H1 (cell line): Measurements from ENCODE around the gene BSDC1.

Experiments used
- BRCA1 ChIP-seq: IDR thresholded peaks from 2 replicates; pipeline ENCODE4 v1.6.1; 2012; ENCODE audit warnings: low read depth, low read length, improper control_type of control experiment
- CEBPB ChIP-seq: IDR thresholded peaks from 2 replicates; pipeline ENCODE4 v1.6.1; 2012; ENCODE audit warnings: low read depth, low read length
- CHD2 ChIP-seq: IDR thresholded peaks from 2 replicates; pipeline ENCODE4 v1.6.1; 2012; ENCODE audit warnings: low read length, improper control_type of control experiment
- CREB1 ChIP-seq: IDR thresholded peaks from 2 replicates; pipeline ENCODE4 v1.6.1; 2012; ENCODE audit warnings: inconsistent platforms
- EP300 ChIP-seq, 2 experiments: IDR thresholded peaks; 1 replicate in 1 of 2; 2 replicates in 1 of 2; pipeline ENCODE4 v1.6.1; 2011 to 2012; ENCODE audit warnings: low read depth in 2 of 2, low read length in 2 of 2, mild to moderate bottlenecking in 2 of 2, borderline replicate concordance in 1 of 2, inconsistent platforms in 1 of 2, moderate library complexity in 1 of 2
- MAFK ChIP-seq: IDR thresholded peaks from 2 replicates; pipeline ENCODE4 v1.6.1; 2012; ENCODE audit warnings: low read depth, mild to moderate bottlenecking, improper control_type of control experiment, low read length
- POLR2A ChIP-seq, 2 experiments: IDR thresholded peaks; 1 replicate in 1 of 2; 2 replicates in 1 of 2; pipeline ENCODE4 v1.6.1; 2011; ENCODE audit warnings: low read depth in 2 of 2, low read length in 2 of 2, mild to moderate bottlenecking in 2 of 2; ENCODE audit errors: control extremely low read depth in 1 of 2
- POLR2AphosphoS5 ChIP-seq: IDR thresholded peaks from 2 replicates; pipeline ENCODE4 v1.6.1; 2011; ENCODE audit warnings: low read depth, low read length
- SP1 ChIP-seq: IDR thresholded peaks from 2 replicates; pipeline ENCODE4 v1.6.1; 2011; ENCODE audit warnings: low read depth, low read length
- TAF1 ChIP-seq: IDR thresholded peaks from 2 replicates; pipeline ENCODE4 v1.6.1; 2011; ENCODE audit warnings: mild to moderate bottlenecking, low read depth, low read length
- TF ChIP-seq, protein P1 (sequence below), 3 experiments: IDR thresholded peaks; 1 replicate in 2 of 3; 2 replicates in 1 of 3; pipeline versions ENCODE4 v1.5.1 to v1.6.1; 2011; ENCODE audit warnings: low read length in 3 of 3, mild to moderate bottlenecking in 3 of 3, inconsistent platforms in 2 of 3, low read depth in 1 of 3, moderate library complexity in 1 of 3; ENCODE audit not compliant: insufficient read depth in 1 of 3; ENCODE audit errors: control extremely low read depth in 1 of 3
- TF ChIP-seq, protein P2 (sequence below): IDR thresholded peaks from 2 replicates; pipeline ENCODE4 v1.6.1; 2011; ENCODE audit warnings: low read depth, mild to moderate bottlenecking, low read length; ENCODE audit not compliant: insufficient read depth

DNA sequence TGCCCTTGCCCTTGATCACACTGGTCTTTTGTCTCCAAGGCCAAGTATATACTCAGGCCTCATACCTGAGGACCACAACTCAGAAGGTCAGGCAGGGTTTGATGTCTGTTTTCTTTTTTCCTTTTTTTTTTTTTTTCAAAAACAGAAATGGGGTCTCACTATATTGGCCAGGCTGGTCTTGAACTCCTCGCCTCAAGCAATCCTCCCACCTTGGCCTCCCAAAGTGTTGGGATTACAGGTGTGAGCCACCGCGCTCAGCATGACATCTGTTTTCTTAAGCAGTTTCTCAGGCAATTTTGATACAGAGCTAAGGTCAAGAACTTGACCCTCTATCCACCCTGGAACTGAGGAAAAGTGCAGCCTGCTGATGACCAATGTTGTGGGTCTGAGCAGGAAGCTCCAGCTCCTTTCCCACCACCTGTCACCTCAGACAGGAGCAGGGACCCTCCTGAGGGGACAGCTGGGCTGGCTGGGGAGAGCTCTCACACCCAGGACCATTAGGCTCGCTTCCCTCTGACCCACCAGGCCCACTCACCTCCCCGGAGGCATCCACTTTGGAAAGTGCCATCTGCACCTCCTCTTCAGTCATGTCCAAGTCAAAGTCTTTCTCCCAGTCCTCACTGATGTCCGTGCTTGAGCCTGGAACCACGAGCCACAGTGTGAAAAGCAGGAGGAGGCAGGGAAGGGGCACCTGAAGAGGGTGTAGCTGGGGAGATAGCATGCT, 26.2 kb downstream of the BSDC1 start:
- TF ChIP-seq, protein P1, sequence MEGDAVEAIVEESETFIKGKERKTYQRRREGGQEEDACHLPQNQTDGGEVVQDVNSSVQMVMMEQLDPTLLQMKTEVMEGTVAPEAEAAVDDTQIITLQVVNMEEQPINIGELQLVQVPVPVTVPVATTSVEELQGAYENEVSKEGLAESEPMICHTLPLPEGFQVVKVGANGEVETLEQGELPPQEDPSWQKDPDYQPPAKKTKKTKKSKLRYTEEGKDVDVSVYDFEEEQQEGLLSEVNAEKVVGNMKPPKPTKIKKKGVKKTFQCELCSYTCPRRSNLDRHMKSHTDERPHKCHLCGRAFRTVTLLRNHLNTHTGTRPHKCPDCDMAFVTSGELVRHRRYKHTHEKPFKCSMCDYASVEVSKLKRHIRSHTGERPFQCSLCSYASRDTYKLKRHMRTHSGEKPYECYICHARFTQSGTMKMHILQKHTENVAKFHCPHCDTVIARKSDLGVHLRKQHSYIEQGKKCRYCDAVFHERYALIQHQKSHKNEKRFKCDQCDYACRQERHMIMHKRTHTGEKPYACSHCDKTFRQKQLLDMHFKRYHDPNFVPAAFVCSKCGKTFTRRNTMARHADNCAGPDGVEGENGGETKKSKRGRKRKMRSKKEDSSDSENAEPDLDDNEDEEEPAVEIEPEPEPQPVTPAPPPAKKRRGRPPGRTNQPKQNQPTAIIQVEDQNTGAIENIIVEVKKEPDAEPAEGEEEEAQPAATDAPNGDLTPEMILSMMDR (IDR thresholded peaks at IDR 0.05; ENCODE audit: control extremely low read depth in 1 of 3, insufficient read depth in 1 of 3, low read depth in 1 of 3, low read length in 3 of 3): no peak
- TF ChIP-seq EP300 (IDR thresholded peaks at IDR 0.05; ENCODE audit: borderline replicate concordance in 1 of 2, low read depth in 2 of 2, low read length in 2 of 2) (no peak), MAFK (no peak), POLR2AphosphoS5 (no peak), SP1 (no peak), POLR2A (IDR thresholded peaks at IDR 0.05; ENCODE audit: control extremely low read depth in 1 of 2, low read depth in 2 of 2, low read length in 2 of 2) (no peak), TAF1 (no peak), CHD2 (no peak), BRCA1 (no peak), CREB1 (no peak), CEBPB (no peak)
- TF ChIP-seq, protein P2, sequence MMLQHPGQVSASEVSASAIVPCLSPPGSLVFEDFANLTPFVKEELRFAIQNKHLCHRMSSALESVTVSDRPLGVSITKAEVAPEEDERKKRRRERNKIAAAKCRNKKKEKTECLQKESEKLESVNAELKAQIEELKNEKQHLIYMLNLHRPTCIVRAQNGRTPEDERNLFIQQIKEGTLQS: no peak
